COLO829 (cell line): ENCODE measurements around the gene APBA2.
A peak's percentile ranks its signal among the peaks of the same experiment; 100 is the strongest.

Experiments used
- DNase-seq: peaks from one replicate; pipeline ENCODE4 v3.0.0; 2012; ENCODE audit warnings: low spot score

Gene APBA2

DNA sequence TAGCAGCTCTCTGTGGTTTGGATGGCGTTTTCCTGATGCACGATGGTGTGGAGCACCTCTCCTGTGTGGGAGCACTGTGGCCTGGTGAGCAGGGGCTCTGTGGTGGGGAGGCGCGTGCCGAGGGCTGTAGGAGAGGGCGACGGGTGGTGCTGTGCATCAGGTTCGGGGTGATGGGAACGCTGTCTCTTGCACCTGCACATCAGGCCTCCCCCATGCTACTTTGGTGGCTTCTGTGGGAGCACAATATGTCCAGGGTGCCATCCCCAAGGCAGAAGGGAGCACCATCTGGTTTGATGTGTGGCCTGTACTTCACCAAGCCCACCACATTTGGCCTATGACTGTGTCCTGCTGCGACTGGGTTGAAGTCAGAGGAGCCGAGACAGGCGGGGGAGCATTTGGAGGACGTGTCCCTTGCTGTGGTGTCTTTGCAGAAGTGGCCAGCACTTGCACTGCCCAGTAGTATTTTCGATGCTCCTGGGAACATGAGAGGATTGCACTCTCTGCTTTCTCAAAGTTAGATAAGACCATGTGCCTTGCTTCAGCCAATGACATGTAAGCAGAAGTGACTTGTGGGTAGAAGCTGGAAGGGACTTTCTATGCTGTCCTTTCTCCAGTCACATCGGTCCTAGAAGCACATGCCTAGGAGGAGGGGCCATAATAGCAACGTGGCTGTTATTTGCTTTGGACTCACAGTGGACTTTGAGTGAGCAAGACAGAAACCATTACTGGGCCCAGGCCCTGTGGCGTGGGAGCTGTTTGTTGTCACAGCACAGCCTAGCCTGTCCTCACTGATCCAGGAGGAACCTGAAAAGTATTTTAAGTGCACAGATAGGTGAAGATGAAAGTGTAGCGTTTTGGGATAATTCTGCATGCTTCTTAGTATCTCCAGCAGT lies 72.1 kb downstream of the APBA2 start:
- DNase-seq = no peak

GRCh38 chr15:28959326-28959725 lies 73.6 kb downstream of the APBA2 start:
- no peak for DNase-seq

DNA sequence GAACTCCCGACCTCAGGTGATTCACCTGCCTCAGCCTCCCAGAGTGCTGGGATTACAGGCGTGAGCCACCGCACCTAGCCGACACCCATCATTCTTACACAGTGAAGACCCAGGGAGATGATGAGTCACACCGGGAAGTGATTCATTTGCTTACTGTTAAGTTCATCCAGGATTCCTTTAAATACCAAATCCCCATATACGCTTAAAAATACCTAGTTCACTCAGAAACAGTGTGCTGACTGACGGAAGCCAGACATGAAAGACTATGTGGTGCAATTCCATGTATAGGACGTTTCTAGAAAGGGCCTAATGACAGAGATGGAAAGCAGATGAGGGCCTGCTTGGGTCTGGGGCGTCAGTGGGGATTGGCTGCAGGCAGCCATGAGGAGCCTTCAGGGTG lies 75.2 kb downstream of the APBA2 start:
- DNase-seq = no peak

- no peak for DNase-seq
Observed at GRCh38 chr15:28961391-28961790, 75.6 kb downstream of the APBA2 start.

DNA sequence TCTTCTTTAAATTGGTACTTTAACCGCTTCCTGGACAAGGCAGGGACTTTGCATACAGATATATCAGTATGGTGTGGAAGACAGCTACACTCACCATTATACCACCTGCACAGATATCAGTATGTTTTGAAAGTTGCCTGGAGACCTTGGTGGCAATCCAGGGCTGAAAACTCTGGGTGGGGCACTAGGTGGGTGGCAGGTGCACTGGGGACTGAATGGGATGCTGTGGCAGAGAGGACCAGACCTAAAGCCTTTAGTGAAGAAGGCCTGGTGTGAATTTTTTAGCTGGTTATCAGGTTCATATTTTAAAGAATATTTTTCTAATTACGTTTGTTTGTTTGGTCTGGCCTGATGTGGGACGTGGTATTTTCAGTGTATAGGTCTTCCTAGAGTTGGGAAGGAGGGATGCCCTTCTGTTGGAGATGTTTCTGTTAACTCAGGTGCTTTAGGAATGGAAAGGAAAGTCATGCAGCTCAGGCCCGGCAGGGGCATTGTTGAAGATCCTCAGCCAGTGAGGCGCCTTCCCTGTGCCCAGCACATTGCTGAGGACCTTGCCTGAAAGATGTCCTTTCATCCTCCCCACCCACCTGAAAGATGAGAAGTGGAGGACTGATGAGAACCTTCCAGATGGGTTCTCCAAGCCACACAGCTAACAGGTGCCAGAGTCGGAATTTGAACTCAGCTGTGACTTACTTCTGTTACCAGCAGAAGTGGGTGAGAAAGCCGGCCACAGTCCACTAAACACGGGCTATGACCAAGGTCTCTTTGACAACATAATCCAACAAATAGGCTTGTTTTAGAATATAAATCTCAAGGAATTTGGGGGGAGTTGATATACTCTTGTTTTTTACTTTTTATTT lies 77.3 kb downstream of the APBA2 start:
- no peak for DNase-seq

GRCh38 chr15:28963711-28964081 lies 77.9 kb downstream of the APBA2 start:
- no peak for DNase-seq

- DNase-seq = no peak
Observed at GRCh38 chr15:28964098-28964497, 78.3 kb downstream of the APBA2 start.

DNA sequence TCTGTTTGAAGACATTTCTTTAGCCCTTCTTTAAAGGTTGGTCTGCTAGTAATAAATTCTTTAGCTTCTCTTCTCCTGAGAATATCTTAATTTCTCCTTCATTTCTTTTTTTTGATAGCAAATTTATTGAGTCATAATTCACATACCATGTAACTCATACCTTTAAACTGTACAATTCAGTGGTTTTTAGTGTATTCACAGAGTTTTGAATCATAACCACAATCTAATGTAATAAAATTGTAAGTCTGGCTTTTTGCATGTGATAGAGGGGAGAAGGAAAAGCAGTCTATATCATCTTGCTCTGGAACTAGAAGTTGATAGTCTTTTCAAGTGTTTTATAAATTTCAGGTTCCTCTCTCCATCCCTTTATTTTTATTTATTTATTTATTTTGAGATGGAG lies 81.3 kb downstream of the APBA2 start:
- DNase-seq = no peak

- no peak for DNase-seq
Observed at GRCh38 chr15:28967990-28968389, 82.2 kb downstream of the APBA2 start.

GRCh38 chr15:28969511-28970085 lies 83.8 kb downstream of the APBA2 start:
- DNase-seq = no peak

GRCh38 chr15:28974142-28974541 lies 88.4 kb downstream of the APBA2 start:
- no peak for DNase-seq

GRCh38 chr15:28975766-28976179 lies 90.0 kb downstream of the APBA2 start:
- peak; percentile 13 for DNase-seq

- DNase-seq = peak; percentile 81
Observed at GRCh38 chr15:28977377-28978010, 91.7 kb downstream of the APBA2 start.

DNA sequence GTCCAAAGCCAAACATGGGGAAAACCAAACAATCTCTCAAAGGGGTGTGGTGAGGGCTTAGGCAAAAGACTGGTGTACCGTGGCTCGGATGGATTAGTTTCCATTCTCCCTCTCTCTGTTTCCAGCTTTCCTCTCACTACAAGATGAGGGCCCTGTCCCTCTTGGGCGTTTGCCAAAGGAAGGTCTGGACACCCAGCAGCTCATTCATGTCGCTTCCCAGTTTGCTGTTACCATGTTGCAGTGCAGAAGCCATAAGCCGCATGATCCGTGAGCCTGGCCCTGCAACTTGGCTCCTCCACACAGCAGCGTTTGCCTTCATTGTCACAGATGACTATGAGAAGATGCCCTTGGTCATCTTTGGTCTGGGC lies 92.2 kb downstream of the APBA2 start:
- DNase-seq = no peak

- no peak for DNase-seq
Observed at GRCh38 chr15:28978661-28979060, 92.9 kb downstream of the APBA2 start.

DNA sequence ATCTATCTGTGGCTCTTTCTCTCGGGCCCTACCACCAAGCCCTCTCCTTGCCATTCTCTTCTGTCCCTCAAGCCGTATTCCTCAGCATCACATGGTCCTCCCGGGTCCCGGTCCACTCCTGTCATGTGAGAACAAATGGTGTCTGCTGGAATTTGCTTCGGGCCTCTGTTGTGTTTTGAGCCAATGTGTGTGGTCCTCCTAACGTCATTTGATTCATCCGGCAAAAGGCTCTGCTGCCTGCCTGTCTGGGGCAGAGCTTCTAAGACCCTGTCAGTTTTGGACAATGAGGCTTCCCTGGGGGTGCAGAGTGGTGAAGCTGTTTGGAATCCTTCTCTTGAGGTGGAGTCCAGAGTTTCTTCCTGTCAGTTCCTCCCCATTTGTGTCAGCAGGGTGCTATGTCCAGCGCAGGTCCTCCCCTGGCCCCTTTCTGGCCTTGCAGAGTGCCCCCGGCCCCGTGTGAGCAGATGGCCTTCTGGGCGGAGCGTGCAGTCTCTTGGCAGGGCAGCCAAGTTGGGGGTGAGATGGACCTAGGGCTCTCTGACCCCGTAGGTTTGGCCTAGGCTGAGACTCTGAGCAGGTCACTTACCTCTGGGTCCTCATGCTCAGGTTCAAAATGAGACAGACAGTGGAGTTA lies 93.6 kb downstream of the APBA2 start:
- no peak for DNase-seq

DNA sequence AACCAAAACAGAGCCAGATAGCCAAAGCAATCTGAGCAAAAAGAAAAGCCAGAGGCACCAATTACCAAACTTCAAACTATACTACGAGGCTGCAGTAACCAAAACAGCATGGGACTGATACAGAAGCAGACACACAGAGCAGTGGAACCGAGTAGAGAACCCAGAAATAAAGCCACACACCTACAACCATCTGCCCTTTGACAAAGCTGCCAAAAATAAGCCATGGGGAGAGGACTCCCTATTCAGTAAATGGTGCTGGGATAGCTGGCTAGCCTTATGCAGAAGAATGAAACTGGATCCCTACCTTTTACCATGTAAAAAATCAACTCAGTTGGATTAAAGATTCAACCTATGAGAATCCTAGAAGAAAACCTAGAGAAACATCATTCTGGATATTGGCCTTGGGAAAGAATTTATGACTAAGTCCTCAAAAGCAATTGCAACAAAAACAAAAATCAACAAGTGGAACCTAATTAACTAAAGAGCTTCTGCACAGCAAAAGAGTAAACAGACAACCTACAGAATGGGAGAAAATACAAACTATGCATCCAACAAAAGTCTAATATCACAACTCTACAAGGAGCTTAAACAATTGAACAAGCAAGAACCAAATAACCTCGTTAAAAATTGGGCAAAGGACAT lies 95.1 kb downstream of the APBA2 start:
- no peak for DNase-seq

GRCh38 chr15:28981351-28981720 lies 95.6 kb downstream of the APBA2 start:
- DNase-seq = no peak

- DNase-seq = no peak
Observed at GRCh38 chr15:28981921-28982320, 96.1 kb downstream of the APBA2 start.

- no peak for DNase-seq
Observed at GRCh38 chr15:28982886-28983285, 97.1 kb downstream of the APBA2 start.
